ENCODE results near the gene HUS1B. TPM values are rescaled to one million over a fixed set of nuclear protein-coding genes. Genes with fewer than 3 reads are reported as not detected.

Gene HUS1B
- total RNA-seq, 1 donor from 2014 or later: 1.9 TPM

DNA sequence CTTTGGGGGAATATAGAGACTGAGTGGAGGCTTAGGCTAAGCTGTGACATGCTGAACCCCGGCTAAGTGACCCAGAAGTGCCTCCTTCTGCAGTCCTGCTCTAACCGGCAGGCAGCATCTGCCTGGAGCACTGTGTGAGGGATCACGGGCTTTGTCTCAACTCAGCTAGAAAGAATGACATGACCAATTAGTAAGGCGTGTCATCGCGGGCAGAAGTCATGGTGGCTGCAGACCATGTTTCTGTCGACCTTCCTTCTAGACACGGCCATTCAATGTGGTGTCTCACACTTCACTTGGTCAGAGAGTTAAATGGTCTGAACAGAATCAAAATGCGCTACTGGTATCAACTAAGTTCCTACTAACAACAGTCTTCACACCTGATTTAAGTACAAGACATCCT lies 35.0 kb downstream of the HUS1B start:
- no peak for DNase-seq

DNA sequence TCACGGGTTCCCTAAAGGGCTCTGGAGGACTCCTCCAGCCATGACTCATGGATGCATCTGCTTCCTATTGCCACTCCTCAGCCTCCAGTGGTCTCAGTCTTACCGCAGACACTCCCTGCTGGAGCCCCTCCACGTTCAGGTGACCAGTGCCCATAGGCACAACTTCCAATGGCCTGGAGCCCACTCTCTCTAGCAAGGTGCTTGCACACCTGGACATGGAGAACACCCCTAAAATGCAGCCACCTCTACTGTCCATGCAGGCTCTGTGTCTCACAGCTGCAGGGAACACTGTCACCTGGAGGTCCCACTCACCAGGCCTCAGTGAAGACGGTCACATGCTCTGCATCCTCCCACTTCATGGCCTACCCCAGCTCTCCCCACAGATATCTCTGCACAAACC lies 36.0 kb downstream of the HUS1B start:
- DNase-seq: no peak

DNA sequence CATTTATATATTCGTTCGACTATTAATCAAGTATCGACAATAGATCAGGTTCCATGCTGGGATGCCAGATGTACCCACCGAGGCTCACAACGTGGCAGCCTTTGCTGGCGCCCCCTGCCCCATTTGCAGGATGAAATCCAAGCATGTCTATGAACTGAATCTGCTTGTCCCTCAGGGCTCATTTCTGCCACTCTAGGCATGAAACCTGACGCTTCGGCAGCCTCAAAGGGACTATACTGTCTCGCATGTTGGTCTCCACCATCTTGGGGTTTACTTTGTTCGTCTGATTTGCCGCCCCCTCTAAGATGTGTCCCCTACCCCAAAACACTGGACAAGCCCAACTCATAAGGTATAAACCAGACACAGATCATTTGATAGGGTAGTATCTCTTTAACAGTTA lies 36.7 kb downstream of the HUS1B start:
- DNase-seq: no peak

- no peak for DNase-seq
Measured at GRCh38 chr6:617456-618100, 39.3 kb downstream of the HUS1B start.

- no peak for DNase-seq
Measured at GRCh38 chr6:613981-614380, 42.9 kb downstream of the HUS1B start.

DNA sequence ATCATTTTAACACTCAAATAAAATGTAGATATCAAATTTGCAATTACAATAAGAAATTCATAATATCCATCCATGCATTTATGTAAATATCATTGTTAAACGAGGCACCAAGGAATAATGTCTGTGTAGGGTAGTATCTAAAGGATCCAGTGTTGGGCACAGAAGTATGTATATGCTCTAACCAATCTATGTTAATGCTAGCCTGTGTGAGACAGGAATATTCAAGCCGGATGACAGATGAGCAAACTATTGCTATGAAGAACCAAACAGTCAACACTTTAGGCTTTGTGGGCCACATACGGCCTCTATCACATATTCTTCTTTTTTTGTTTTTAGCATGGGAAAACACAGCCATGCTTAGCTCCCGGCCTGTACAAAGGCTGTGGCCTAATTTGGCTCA lies 45.0 kb downstream of the HUS1B start:
- DNase-seq: no peak

- no peak for DNase-seq
Measured at GRCh38 chr6:610882-611281, 46.0 kb downstream of the HUS1B start.

GRCh38 chr6:609905-610304 lies 47.0 kb downstream of the HUS1B start:
- DNase-seq: no peak

- no peak for DNase-seq
Measured at GRCh38 chr6:606829-607379, 50.0 kb downstream of the HUS1B start.

Other genes starting within 250 kb of the HUS1B start
- gene EXOC2, start 36.0 kb upstream of the HUS1B start, total RNA-seq: 63.8 TPM